Body of pancreas (tissue), 4 donors: Measurements from ENCODE around the gene AUTS2.

Experiments
- CTCF ChIP-seq, 7 experiments: fragments of 450-650 bp in 4 of 7; fragments of 200-600 bp in 3 of 7; sonication (generic) in 3 of 7; IDR thresholded peaks; one replicate each; pipeline ENCODE4 v1.5.1; 2016 to 2019; ENCODE audit warnings: antibody characterized with exemption in 7 of 7
- POLR2A ChIP-seq, 3 donors: fragments of 450-650 bp; IDR thresholded peaks; one replicate each; pipeline ENCODE4 v1.6.1; 2016; ENCODE audit warnings: antibody characterized with exemption in 3 of 3, mild to moderate bottlenecking in 2 of 3

GRCh38 chr7:70317356-70317755 is 719.1 kb downstream of the AUTS2 start:
- TF ChIP-seq CTCF (IDR thresholded peaks at IDR 0.05) (no peak), POLR2A (IDR thresholded peaks at IDR 0.05) (no peak)
